PFSK-1 (cell line): ENCODE measurements around the gene CDH2.

ENCODE experiments used
- FOXP2 ChIP-seq: optimal IDR thresholded peaks from 2 replicates; pipeline ENCODE3; 2011; ENCODE audit warnings: borderline replicate concordance, control low read depth, inconsistent platforms; ENCODE audit not compliant: insufficient read depth; ENCODE audit errors: extremely low read length, extremely low read depth
- POLR2AphosphoS5 ChIP-seq: IDR thresholded peaks from 2 replicates; pipeline ENCODE4 v1.6.1; 2012; ENCODE audit warnings: low read depth, mild to moderate bottlenecking, control low read depth, low read length, moderate library complexity
- REST ChIP-seq, 2 experiments: IDR thresholded peaks; 2 replicates each; pipeline versions ENCODE4 v1.6.1 to v1.8.0; 2011 to 2012; ENCODE audit warnings: low read depth in 2 of 2, low read length in 2 of 2, control low read depth in 1 of 2, inconsistent platforms in 1 of 2, mild to moderate bottlenecking in 1 of 2, moderate library complexity in 1 of 2; ENCODE audit not compliant: insufficient read depth in 1 of 2
- SIN3A ChIP-seq: IDR thresholded peaks from 2 replicates; pipeline ENCODE4 v1.6.1; 2012; ENCODE audit warnings: mild to moderate bottlenecking, low read length, moderate library complexity, borderline replicate concordance; ENCODE audit not compliant: insufficient read depth
- TAF1 ChIP-seq: IDR thresholded peaks from 2 replicates; pipeline ENCODE4 v1.6.1; 2012; ENCODE audit warnings: low read length, control low read depth, borderline replicate concordance; ENCODE audit not compliant: insufficient read depth

DNA sequence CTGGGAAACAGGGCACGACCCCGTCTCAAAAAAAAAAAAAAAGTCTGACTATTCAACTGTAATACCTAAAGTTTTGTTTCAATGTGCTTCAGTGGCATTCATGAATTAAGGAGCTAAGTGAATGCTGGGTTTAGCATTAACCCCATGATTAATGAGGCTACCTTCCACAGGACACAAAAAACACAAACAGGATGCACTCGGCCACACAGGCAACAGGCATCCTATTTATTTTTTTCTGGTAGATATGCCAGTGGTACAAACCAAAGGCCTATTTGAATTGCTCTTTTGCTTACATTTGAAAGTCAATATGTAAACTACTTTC, 48.3 kb downstream of the CDH2 start:
- TF ChIP-seq TAF1 (no peak), FOXP2 (no peak), POLR2AphosphoS5 (no peak), REST (IDR thresholded peaks at IDR 0.05; ENCODE audit: insufficient read depth in 1 of 2, low read depth in 2 of 2, low read length in 2 of 2) (no peak), SIN3A (no peak)
